CD8-positive, alpha-beta memory T cell (primary cell): ENCODE data around the gene RAB35. TPM values are rescaled to one million over a fixed set of nuclear protein-coding genes. Genes with fewer than 3 reads are reported as not detected.
A peak's percentile ranks its signal among the peaks of the same experiment; 100 is the strongest.
"Not testable (repeated sequence)": the region's sequence is repeated elsewhere in the genome, so short reads cannot be mapped to it uniquely, and the experiment has no call there.

Experiments
- CTCF ChIA-PET: fragments of 350-600 bp; sonication (Branson Sonifier 250); formaldehyde crosslinking; loops from one replicate; lab custom pipeline; 2021; ENCODE audit warnings: antibody characterized with exemption; lab: Charles Lee
- POLR2A ChIA-PET: fragments of 350-600 bp; sonication (Branson Sonifier 250); formaldehyde crosslinking; loops from one replicate; lab custom pipeline; 2021; ENCODE audit warnings: antibody characterized with exemption; lab: Charles Lee
- DNase-seq, 5 donors: peaks; one replicate each; pipeline versions ENCODE4 v3.0.0 to v3.0.0-alpha.2; 2020 to 2022; ENCODE audit warnings: mixed read lengths in 1 of 5
- H3K27ac ChIP-seq: one replicate; pipeline ENCODE4 v1.7.0; 2013; ENCODE audit warnings: low read depth, mild to moderate bottlenecking, low read length, moderate library complexity
- H3K27me3 ChIP-seq: 2 replicates; pipeline ENCODE4 v1.7.0; 2013; ENCODE audit warnings: low read length, mild to moderate bottlenecking; ENCODE audit not compliant: insufficient read depth, poor library complexity, severe bottlenecking
- H3K36me3 ChIP-seq: 2 replicates; pipeline ENCODE4 v1.7.0; 2013; ENCODE audit warnings: mild to moderate bottlenecking, low read length, moderate library complexity; ENCODE audit not compliant: insufficient read depth
- H3K4me1 ChIP-seq: 2 replicates; pipeline ENCODE4 v1.7.0; 2013; ENCODE audit warnings: mild to moderate bottlenecking, low read length, moderate library complexity; ENCODE audit not compliant: insufficient read depth
- H3K4me3 ChIP-seq: 2 replicates; pipeline ENCODE4 v1.7.0; 2013; ENCODE audit warnings: mild to moderate bottlenecking, low read length
- H3K9me3 ChIP-seq: 2 replicates; pipeline ENCODE4 v1.7.0; 2013; ENCODE audit warnings: mild to moderate bottlenecking, low read length
- H3K27ac Mint-ChIP-seq, 8 donors: one replicate each; pipeline ENCODE4 v1.8.0; 2020 to 2021; ENCODE audit warnings: mixed read lengths in 8 of 8, mild to moderate bottlenecking in 6 of 8, inconsistent platforms in 3 of 8, moderate library complexity in 3 of 8
- H3K27me3 Mint-ChIP-seq, 2 donors: one replicate each; pipeline ENCODE4 v1.8.0; 2020 to 2021; ENCODE audit warnings: mixed read lengths in 2 of 2, mild to moderate bottlenecking in 1 of 2, moderate library complexity in 1 of 2
- H3K36me3 Mint-ChIP-seq, 3 donors: one replicate each; pipeline ENCODE4 v1.8.0; 2020 to 2021; ENCODE audit warnings: mixed read lengths in 3 of 3, inconsistent platforms in 1 of 3, mild to moderate bottlenecking in 1 of 3
- H3K4me1 Mint-ChIP-seq, 3 donors: one replicate each; pipeline ENCODE4 v1.8.0; 2020 to 2021; ENCODE audit warnings: mixed read lengths in 3 of 3, inconsistent platforms in 1 of 3, mild to moderate bottlenecking in 1 of 3
- H3K4me3 Mint-ChIP-seq, 7 donors: one replicate each; pipeline ENCODE4 v1.8.0; 2020 to 2021; ENCODE audit warnings: mixed read lengths in 7 of 7, mild to moderate bottlenecking in 6 of 7, moderate library complexity in 4 of 7, inconsistent platforms in 2 of 7
- H3K9me3 Mint-ChIP-seq, 5 donors: one replicate each; pipeline ENCODE4 v1.8.0; 2020 to 2022; ENCODE audit warnings: mixed read lengths in 5 of 5, mild to moderate bottlenecking in 3 of 5, moderate library complexity in 2 of 5, inconsistent platforms in 1 of 5
- polyA plus RNA-seq: library from polyadenylated mRNA; unstranded; fragments of 300-500 nt; fragmentation: Illumina TruSeq; gene quantifications from one replicate; pipeline ENCODE4 v1.2.3, GENCODE V29; 2021
- total RNA-seq, 2 experiments: library from RNA; stranded (reverse); gene quantifications; one replicate each; pipeline ENCODE4 v1.2.3, GENCODE V29; 2021

RAB35 gene
- total and polyA plus RNA-seq, 3 experiments from 2014 or later, result 26.9 to 77.8 (median 66.8) TPM

DNA sequence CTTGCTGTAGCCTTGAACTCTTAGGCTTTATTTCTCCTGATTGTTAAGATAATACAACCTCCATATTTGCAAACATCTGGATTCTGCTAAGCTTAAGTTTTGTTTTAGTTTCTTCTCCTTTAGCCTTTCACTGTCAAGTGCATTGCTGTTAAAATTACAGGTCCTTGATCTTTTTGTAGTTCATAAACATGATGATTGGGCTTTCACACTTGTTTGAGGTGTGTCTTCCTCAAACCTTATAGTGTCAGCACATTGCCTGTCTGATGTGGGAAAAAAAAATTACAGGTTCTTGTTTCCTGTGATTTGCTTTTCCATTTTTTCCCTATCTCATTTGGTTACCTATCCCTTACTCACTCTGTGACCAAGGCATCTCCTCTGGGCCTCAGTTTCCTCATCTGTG, 68.3 kb downstream of the RAB35 start:
- Histone ChIP-seq H3K27me3 (no peaks in the 10 kb centered on the region), H3K36me3 (no peaks in the 10 kb centered on the region), H3K9me3 (no peaks in the 10 kb centered on the region), H3K4me1 (peaks cover 22% of the 10 kb centered on the region), H3K27ac (no peak overlapping the region), H3K4me3 (no peak overlapping the region)
- H3K4me3 Mint-ChIP-seq, result peak overlapping the region; percentile 35 to 69 (median 59)
- H3K4me1 Mint-ChIP-seq, result peaks cover 43 to 59% (median 55%) of the 10 kb centered on the region in 3 donors
- no peaks in the 10 kb centered on the region for H3K27me3 Mint-ChIP-seq
- ChIA-PET POLR2A (interaction anchor here (0.6 to 1.6 kb wide), 3 partner anchors 39 to 58 kb away, joined by 3 to 6 read pairs (median 4); no protein-coding TSS in a partner anchor), CTCF (interaction anchor here (1.3 kb wide), 1 partner anchor 59 kb away, joined by 6 read pairs; the partner anchor contains the start of gene BICDL1)
- DNase-seq, result peak in 2 of 5 donors; percentile 2 to 43
- H3K27ac Mint-ChIP-seq, result peak overlapping the region; percentile 84 to 98 (median 92)
- H3K9me3 Mint-ChIP-seq, result peaks cover 0 to 1% (median 0%) of the 10 kb centered on the region in 5 donors
- peaks cover 10 to 30% (median 13%) of the 10 kb centered on the region in 3 donors for H3K36me3 Mint-ChIP-seq

DNA sequence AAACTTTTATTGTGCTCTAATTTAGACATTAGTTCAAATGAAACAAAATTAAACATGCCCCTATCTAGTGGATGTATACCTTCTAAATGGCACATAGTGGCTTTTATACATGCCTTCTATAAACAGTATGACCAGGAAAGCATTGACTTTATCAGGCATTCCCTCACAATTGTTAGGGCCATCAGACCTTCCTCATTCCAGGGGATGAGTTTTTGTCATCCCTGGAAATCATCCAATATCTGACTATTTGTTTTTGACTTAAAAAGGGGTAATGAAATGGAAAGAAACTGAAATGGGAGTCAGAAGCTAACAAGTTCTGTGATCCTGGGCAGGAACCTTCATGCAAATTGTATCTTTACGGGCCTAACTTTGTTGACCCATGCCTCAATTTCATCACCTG, 69.5 kb downstream of the RAB35 start:
- Histone ChIP-seq H3K36me3 (no peaks in the 10 kb centered on the region), H3K4me3 (no peak overlapping the region), H3K27ac (no peak overlapping the region), H3K9me3 (no peaks in the 10 kb centered on the region), H3K27me3 (no peaks in the 10 kb centered on the region), H3K4me1 (peaks cover 22% of the 10 kb centered on the region)
- no peak for DNase-seq
- Mint-ChIP-seq H3K27me3 (no peaks in the 10 kb centered on the region), H3K4me1 (peaks cover 40 to 52% (median 48%) of the 10 kb centered on the region in 3 donors), H3K9me3 (no peaks in the 10 kb centered on the region), H3K36me3 (peaks cover 3 to 25% (median 6%) of the 10 kb centered on the region in 3 donors), H3K4me3 (peak overlapping the region in 1 of 7 donors; percentile 16), H3K27ac (peak overlapping the region; percentile 64 to 84 (median 76))
- POLR2A ChIA-PET, result interaction anchor here (1.6 kb wide), 1 partner anchor 57 kb away, joined by 6 read pairs; no protein-coding TSS in a partner anchor
- CTCF ChIA-PET, result interaction anchor here (0.8 kb wide), 1 partner anchor 28 kb away, joined by 3 read pairs; no protein-coding TSS in a partner anchor

DNA sequence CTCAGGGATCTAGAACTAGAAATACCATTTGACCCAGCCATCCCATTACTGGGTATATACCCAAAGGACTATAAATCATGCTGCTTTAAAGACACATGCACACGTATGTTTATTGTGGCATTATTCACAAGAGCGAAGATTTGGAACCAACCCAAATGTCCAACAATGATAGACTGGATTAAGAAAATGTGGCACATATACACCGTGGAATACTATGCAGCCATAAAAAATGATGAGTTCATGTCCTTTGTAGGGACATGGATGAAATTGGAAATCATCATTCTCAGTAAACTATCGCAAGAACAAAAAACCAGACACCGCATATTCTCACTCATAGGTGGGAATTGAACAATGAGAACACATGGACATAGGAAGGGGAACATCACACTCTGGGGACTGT, 71.2 kb downstream of the RAB35 start:
- H3K4me3 ChIP-seq, H3K27me3 ChIP-seq, H3K27ac Mint-ChIP-seq, H3K27me3 Mint-ChIP-seq, H3K9me3 ChIP-seq, DNase-seq, H3K36me3 ChIP-seq, CTCF ChIA-PET, H3K27ac ChIP-seq, POLR2A ChIA-PET, H3K9me3 Mint-ChIP-seq, H3K4me3 Mint-ChIP-seq: not testable (repeated sequence)
- Mint-ChIP-seq H3K4me1 (peaks cover 42 to 59% (median 53%) of the 10 kb centered on the region in 3 donors), H3K36me3 (peaks cover 0 to 25% (median 3%) of the 10 kb centered on the region in 3 donors)
- peaks cover 22% of the 10 kb centered on the region for H3K4me1 ChIP-seq

Other genes with a start within 250 kb of the RAB35 start
- 10 to 100 TPM; 17.6 to 19.3 TPM for gene CIT, start 239.4 kb downstream of the RAB35 start, total RNA-seq
- 0.61 TPM for gene CIT, start 239.4 kb downstream of the RAB35 start, polyA plus RNA-seq
- gene BICDL1, start 127.5 kb downstream of the RAB35 start, total RNA-seq, result 100 to 1,000 TPM; 106 to 109 TPM
- gene BICDL1, start 127.5 kb downstream of the RAB35 start, polyA plus RNA-seq, result 7.4 TPM
- 100 to 1,000 TPM; 150 to 157 TPM for gene GCN1, start 78.0 kb upstream of the RAB35 start, total RNA-seq
- gene GCN1, start 78.0 kb upstream of the RAB35 start, polyA plus RNA-seq, result 30.0 TPM
- 1,000 to 10,000 TPM; 4,137 to 4,308 TPM for gene RPLP0, start 84.4 kb upstream of the RAB35 start, total RNA-seq
- 1,675 TPM for gene RPLP0, start 84.4 kb upstream of the RAB35 start, polyA plus RNA-seq
- gene PXN, start 149.0 kb upstream of the RAB35 start, total RNA-seq, result 10 to 100 TPM; 33.7 to 35.9 TPM
- 146 TPM for gene PXN, start 149.0 kb upstream of the RAB35 start, polyA plus RNA-seq
- gene RNU4-2, start 175.2 kb upstream of the RAB35 start, total RNA-seq, result 1,000 to 10,000 TPM; 1,831 to 1,935 TPM
- gene RNU4-2, start 175.2 kb upstream of the RAB35 start, polyA plus RNA-seq, result 44.9 TPM
- gene RNU4-1, start 176.5 kb upstream of the RAB35 start, total RNA-seq, result 100 to 1,000 TPM; 628 to 678 TPM
- not detected for gene RNU4-1, start 176.5 kb upstream of the RAB35 start, polyA plus RNA-seq
- gene SIRT4, start 185.6 kb upstream of the RAB35 start, total RNA-seq, result 1 to 10 TPM; 1.8 to 1.9 TPM
- 0.68 TPM for gene SIRT4, start 185.6 kb upstream of the RAB35 start, polyA plus RNA-seq
- gene PLA2G1B, start 211.0 kb upstream of the RAB35 start, total RNA-seq, result not detected
- gene PLA2G1B, start 211.0 kb upstream of the RAB35 start, polyA plus RNA-seq, result not detected